HG02623 (cell line): ENCODE measurements around the gene PLXNB3.

Experiments used
- ATAC-seq: cut with Tn5 transposase; IDR thresholded peaks from one replicate; pipeline ENCODE4 v1.9.1; 2021; ENCODE audit warnings: moderate library complexity; ENCODE audit not compliant: unreplicated experiment

PLXNB3 gene

GRCh38 chrX:153773741-153774575 is 9.9 kb downstream of the PLXNB3 start:
- no peak for ATAC-seq

GRCh38 chrX:153774576-153775292 is 10.7 kb downstream of the PLXNB3 start:
- no peak for ATAC-seq

GRCh38 chrX:153775293-153776119 is 11.5 kb downstream of the PLXNB3 start:
- ATAC-seq: no peak

GRCh38 chrX:153776120-153776599 is 12.1 kb downstream of the PLXNB3 start:
- ATAC-seq: no peak

GRCh38 chrX:153776611-153777045 is 12.6 kb downstream of the PLXNB3 start:
- no peak for ATAC-seq

- no peak for ATAC-seq
These were observed 13.4 kb downstream of the PLXNB3 start for GRCh38 chrX:153777261-153778090.

GRCh38 chrX:153778181-153778580 is 14.1 kb downstream of the PLXNB3 start:
- no peak for ATAC-seq

GRCh38 chrX:153778684-153779101 is 14.6 kb downstream of the PLXNB3 start:
- no peak for ATAC-seq

GRCh38 chrX:153779891-153780677 is 16.0 kb downstream of the PLXNB3 start:
- ATAC-seq: no peak

GRCh38 chrX:153780678-153781427 is 16.8 kb downstream of the PLXNB3 start, which contains the start of gene SRPK3:
Gene SRPK3 (plus strand): TSS chrX:153781041. CDS start chrX:153781087, 46 bp downstream.
- no peak for ATAC-seq

- no peak for ATAC-seq
These were observed 17.5 kb downstream of the PLXNB3 start for GRCh38 chrX:153781428-153782047.

- no peak for ATAC-seq
These were observed 18.3 kb downstream of the PLXNB3 start for GRCh38 chrX:153782313-153782712.

- ATAC-seq: no peak
These were observed 18.8 kb downstream of the PLXNB3 start for GRCh38 chrX:153782871-153783270.

GRCh38 chrX:153783378-153784013 is 19.4 kb downstream of the PLXNB3 start:
- no peak for ATAC-seq

GRCh38 chrX:153784325-153784967 is 20.4 kb downstream of the PLXNB3 start:
- no peak for ATAC-seq

- no peak for ATAC-seq
These were observed 22.6 kb downstream of the PLXNB3 start for GRCh38 chrX:153786669-153787068.

GRCh38 chrX:153789654-153790053 is 25.6 kb downstream of the PLXNB3 start:
- ATAC-seq: no peak
